Trophoblast cell (in vitro differentiated cells and primary cell): Measurements from ENCODE around the gene DNAH7.

Experiments
- DNase-seq, 2 donors: peaks; one replicate each; pipeline ENCODE4 v3.0.0-alpha.2; 2016
- H2AFZ ChIP-seq: 2 replicates; pipeline ENCODE4 v1.6.1; 2013; ENCODE audit warnings: low read length, moderate library complexity, mild to moderate bottlenecking; ENCODE audit not compliant: insufficient read depth, poor library complexity
- H2AK5ac ChIP-seq: 2 replicates; pipeline ENCODE4 v1.6.1; 2013; ENCODE audit warnings: mild to moderate bottlenecking, low read length
- H2BK120ac ChIP-seq: 2 replicates; pipeline ENCODE4 v1.6.1; 2013; ENCODE audit warnings: low read length, mild to moderate bottlenecking, moderate library complexity; ENCODE audit not compliant: insufficient read depth, poor library complexity
- H2BK12ac ChIP-seq: 2 replicates; pipeline ENCODE4 v1.6.1; 2013; ENCODE audit warnings: mild to moderate bottlenecking, low read length, moderate library complexity
- H2BK5ac ChIP-seq: 2 replicates; pipeline ENCODE4 v1.6.1; 2013; ENCODE audit warnings: low read length, low read depth, moderate library complexity, mild to moderate bottlenecking; ENCODE audit not compliant: poor library complexity
- H3K14ac ChIP-seq: 2 replicates; pipeline ENCODE4 v1.6.1; 2013; ENCODE audit warnings: mild to moderate bottlenecking, low read length
- H3K18ac ChIP-seq: 2 replicates; pipeline ENCODE4 v1.6.1; 2013; ENCODE audit warnings: mild to moderate bottlenecking, low read length
- H3K23ac ChIP-seq: 2 replicates; pipeline ENCODE4 v1.6.1; 2013; ENCODE audit warnings: low read length
- H3K27ac ChIP-seq: 2 replicates; pipeline ENCODE4 v1.5.1; 2013; ENCODE audit warnings: low read depth, mild to moderate bottlenecking, inconsistent platforms, low read length, moderate library complexity
- H3K27me3 ChIP-seq: 2 replicates; pipeline ENCODE4 v1.6.1; 2013; ENCODE audit warnings: inconsistent platforms, mild to moderate bottlenecking, low read length, moderate library complexity; ENCODE audit not compliant: insufficient read depth
- H3K36me3 ChIP-seq, 2 experiments: 1 replicate in 1 of 2; 2 replicates in 1 of 2; pipeline ENCODE4 v1.6.1; 2013; ENCODE audit warnings: low read length in 2 of 2, mild to moderate bottlenecking in 2 of 2, moderate library complexity in 1 of 2; ENCODE audit not compliant: insufficient read depth in 2 of 2, control insufficient read depth in 1 of 2
- H3K4ac ChIP-seq: 2 replicates; pipeline ENCODE4 v1.6.1; 2013; ENCODE audit warnings: low read depth, mild to moderate bottlenecking, low read length, moderate library complexity
- H3K4me1 ChIP-seq, 2 experiments: 1 replicate in 1 of 2; 2 replicates in 1 of 2; pipeline ENCODE4 v1.6.1; 2013; ENCODE audit warnings: low read length in 2 of 2, mild to moderate bottlenecking in 2 of 2, moderate library complexity in 1 of 2; ENCODE audit not compliant: insufficient read depth in 2 of 2, control insufficient read depth in 1 of 2
- H3K4me2 ChIP-seq: 2 replicates; pipeline ENCODE4 v1.6.1; 2013; ENCODE audit warnings: inconsistent platforms, mild to moderate bottlenecking, low read length, moderate library complexity
- H3K4me3 ChIP-seq: 2 replicates; pipeline ENCODE4 v1.5.1; 2013; ENCODE audit warnings: mild to moderate bottlenecking, low read depth, low read length, inconsistent platforms
- H3K79me1 ChIP-seq: one replicate; pipeline ENCODE4 v1.6.1; 2013; ENCODE audit warnings: low read length
- H3K79me2 ChIP-seq: 2 replicates; pipeline ENCODE4 v1.6.1; 2013; ENCODE audit warnings: low read length, mild to moderate bottlenecking; ENCODE audit not compliant: control insufficient read depth, insufficient read depth, poor library complexity
- H3K9ac ChIP-seq: 2 replicates; pipeline ENCODE4 v1.6.1; 2013; ENCODE audit warnings: mild to moderate bottlenecking, low read length
- H3K9me3 ChIP-seq: 2 replicates; pipeline ENCODE4 v1.6.1; 2013; ENCODE audit warnings: low read depth, mild to moderate bottlenecking, control low read depth, inconsistent platforms, low read length; ENCODE audit not compliant: insufficient read depth
- H4K12ac ChIP-seq: 2 replicates; pipeline ENCODE4 v1.6.1; 2013; ENCODE audit warnings: low read depth, mild to moderate bottlenecking, low read length, moderate library complexity
- H4K8ac ChIP-seq: 2 replicates; pipeline ENCODE4 v1.6.1; 2013; ENCODE audit warnings: low read depth, mild to moderate bottlenecking, low read length, moderate library complexity
- H4K91ac ChIP-seq: one replicate; pipeline ENCODE4 v1.6.1; 2013; ENCODE audit warnings: low read depth, mild to moderate bottlenecking, low read length, moderate library complexity
- WGBS: extraction: QIAGEN DNeasy Blood & Tissue Kit; methylation state at CpG from one replicate; pipeline ENCODE4 v1.1.7; 2013; ENCODE audit warnings: missing lambda C conversion rate; ENCODE audit not compliant: insufficient read length, insufficient coverage; ENCODE audit errors: extremely low coverage; 5-methylcytosine and 5-hydroxymethylcytosine counted together

Gene DNAH7

DNA sequence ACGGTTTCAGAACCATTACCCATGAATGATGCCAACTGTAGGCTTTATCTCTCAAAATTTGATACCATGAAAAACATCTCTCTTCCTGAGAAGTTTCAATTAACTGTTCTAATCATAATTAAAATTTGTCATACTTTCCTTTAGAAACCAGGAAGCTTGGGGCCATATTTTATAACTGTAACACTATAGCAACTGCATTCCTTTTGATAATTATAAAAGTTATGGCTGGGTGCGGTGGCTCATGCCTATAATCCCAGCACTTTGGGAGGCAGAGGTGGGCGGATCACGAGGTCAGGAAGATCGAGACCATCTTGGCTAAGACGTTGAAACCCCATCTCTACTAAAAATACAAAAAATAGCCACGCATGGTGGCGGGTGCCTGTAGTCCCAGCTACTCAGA lies 70.6 kb downstream of the DNAH7 start:
- H2AK5ac ChIP-seq: no peak overlapping the region
- no peaks in the 10 kb centered on the region for H3K36me3 ChIP-seq
- no peak overlapping the region for H2BK12ac ChIP-seq
- no CpG with 5 or more reads among the region's 8 CpGs for WGBS
- no peak overlapping the region for H2BK120ac ChIP-seq
- H3K79me1 ChIP-seq: no peaks in the 10 kb centered on the region
- H4K91ac ChIP-seq: no peak overlapping the region
- DNase-seq: no peak
- H3K14ac ChIP-seq: no peak overlapping the region
- no peak overlapping the region for H3K27ac ChIP-seq
- no peaks in the 10 kb centered on the region for H3K4me1 ChIP-seq
- no peak overlapping the region for H3K18ac ChIP-seq
- H2AFZ ChIP-seq: no peak overlapping the region
- no peak overlapping the region for H2BK5ac ChIP-seq
- no peak overlapping the region for H3K4me3 ChIP-seq
- H4K12ac ChIP-seq: no peak overlapping the region
- no peak overlapping the region for H3K4ac ChIP-seq
- H3K9ac ChIP-seq: no peak overlapping the region
- H3K23ac ChIP-seq: no peak overlapping the region
- H4K8ac ChIP-seq: no peak overlapping the region
- H3K79me2 ChIP-seq: no peaks in the 10 kb centered on the region
- no peaks in the 10 kb centered on the region for H3K9me3 ChIP-seq
- no peaks in the 10 kb centered on the region for H3K27me3 ChIP-seq
- no peak overlapping the region for H3K4me2 ChIP-seq

DNA sequence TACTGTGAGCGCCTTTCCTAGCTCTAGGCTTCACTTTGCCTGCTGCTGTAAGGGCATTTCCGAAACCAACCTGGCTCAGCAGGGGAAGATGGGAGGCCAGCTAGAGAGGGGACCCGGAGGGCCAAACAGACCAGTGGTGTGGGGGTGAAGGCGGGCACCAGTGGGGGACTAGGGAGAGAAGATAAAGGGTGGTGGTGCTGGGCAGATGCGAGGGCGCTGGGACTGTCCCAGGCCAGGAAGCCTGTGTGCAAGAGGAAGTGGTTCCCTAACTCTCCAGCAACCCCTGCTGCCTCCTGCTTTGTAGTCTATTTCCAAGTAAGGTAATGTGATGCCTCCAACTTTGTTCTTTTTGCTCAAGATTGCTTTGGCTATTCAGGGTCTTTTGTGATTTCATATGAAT lies 73.1 kb downstream of the DNAH7 start:
- no peak overlapping the region for H3K27ac ChIP-seq
- H3K14ac ChIP-seq: no peak overlapping the region
- H4K8ac ChIP-seq: no peak overlapping the region
- H2AFZ ChIP-seq: no peak overlapping the region
- no peak overlapping the region for H2BK5ac ChIP-seq
- no peak overlapping the region for H3K18ac ChIP-seq
- H3K36me3 ChIP-seq: no peaks in the 10 kb centered on the region
- no peak overlapping the region for H3K23ac ChIP-seq
- no peaks in the 10 kb centered on the region for H3K27me3 ChIP-seq
- no peak overlapping the region for H3K4me3 ChIP-seq
- no peaks in the 10 kb centered on the region for H3K79me1 ChIP-seq
- H3K9me3 ChIP-seq: peaks cover 2% of the 10 kb centered on the region
- H3K4ac ChIP-seq: no peak overlapping the region
- H4K12ac ChIP-seq: no peak overlapping the region
- no peak for DNase-seq
- H3K4me2 ChIP-seq: no peak overlapping the region
- H4K91ac ChIP-seq: no peak overlapping the region
- H2BK120ac ChIP-seq: no peak overlapping the region
- no peak overlapping the region for H3K9ac ChIP-seq
- H3K4me1 ChIP-seq: no peaks in the 10 kb centered on the region
- no peaks in the 10 kb centered on the region for H3K79me2 ChIP-seq
- H2AK5ac ChIP-seq: no peak overlapping the region
- whole genome bisulfite sequencing: no CpG with 5 or more reads among the region's 6 CpGs
- no peak overlapping the region for H2BK12ac ChIP-seq

DNA sequence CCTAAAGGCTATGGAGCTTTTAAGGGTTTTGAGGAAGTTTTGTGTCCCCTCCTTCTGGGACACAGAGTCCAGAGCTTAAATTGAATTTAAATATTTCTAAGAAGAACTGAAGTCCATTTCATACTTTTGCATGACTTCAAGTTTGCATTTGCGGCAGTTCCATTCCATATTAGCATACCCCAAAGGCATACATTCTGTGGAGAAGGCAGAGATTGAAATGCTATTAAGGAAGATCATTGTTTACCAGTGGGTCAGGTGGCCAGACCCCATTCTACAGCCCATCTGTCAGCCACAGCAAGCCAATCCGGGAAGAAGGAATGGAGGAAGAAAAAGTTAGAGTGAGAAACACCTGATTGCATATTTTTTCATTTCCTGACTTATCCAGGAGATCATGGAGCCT lies 75.0 kb downstream of the DNAH7 start:
- Histone ChIP-seq H3K23ac (no peak overlapping the region), H2AFZ (no peak overlapping the region), H3K9me3 (peaks cover 2% of the 10 kb centered on the region), H3K4ac (no peak overlapping the region), H2AK5ac (no peak overlapping the region), H2BK12ac (no peak overlapping the region), H4K8ac (no peak overlapping the region), H4K12ac (no peak overlapping the region), H2BK120ac (no peak overlapping the region), H3K36me3 (no peaks in the 10 kb centered on the region), H3K79me2 (no peaks in the 10 kb centered on the region), H3K27ac (no peak overlapping the region), H3K27me3 (no peaks in the 10 kb centered on the region), H3K9ac (no peak overlapping the region), H3K79me1 (no peaks in the 10 kb centered on the region), H2BK5ac (no peak overlapping the region), H3K18ac (no peak overlapping the region), H3K14ac (no peak overlapping the region), H3K4me1 (no peaks in the 10 kb centered on the region), H3K4me3 (no peak overlapping the region), H4K91ac (no peak overlapping the region), H3K4me2 (no peak overlapping the region)
- DNase-seq: no peak
- WGBS: no CpG with 5 or more reads among the region's 2 CpGs

DNA sequence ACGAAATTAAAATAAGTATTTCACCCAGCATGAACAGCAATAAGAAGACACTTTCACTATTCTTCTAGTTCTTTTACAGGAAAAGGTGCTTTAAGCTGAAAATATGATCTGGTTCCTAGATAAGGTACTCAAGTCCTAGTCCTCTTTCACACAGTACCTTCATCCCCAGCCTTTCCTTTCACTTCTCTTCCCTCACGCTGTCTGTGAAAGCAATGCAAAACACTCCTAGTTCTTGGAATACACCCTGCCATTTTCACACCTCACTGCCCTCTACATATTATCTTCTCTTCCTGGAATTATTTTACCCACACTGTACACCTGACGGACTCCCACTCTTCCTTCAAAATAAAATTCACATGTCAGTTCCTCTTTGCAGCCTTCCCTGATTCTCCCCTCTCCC lies 82.9 kb downstream of the DNAH7 start:
- no peak overlapping the region for H3K18ac ChIP-seq
- DNase-seq: no peak
- H3K9ac ChIP-seq: no peak overlapping the region
- H2AK5ac ChIP-seq: no peak overlapping the region
- H3K9me3 ChIP-seq: no peaks in the 10 kb centered on the region
- H2AFZ ChIP-seq: no peak overlapping the region
- H3K79me2 ChIP-seq: no peaks in the 10 kb centered on the region
- H4K12ac ChIP-seq: no peak overlapping the region
- H3K4ac ChIP-seq: no peak overlapping the region
- H3K27ac ChIP-seq: no peak overlapping the region
- H4K8ac ChIP-seq: no peak overlapping the region
- no peaks in the 10 kb centered on the region for H3K79me1 ChIP-seq
- H3K27me3 ChIP-seq: no peaks in the 10 kb centered on the region
- H2BK120ac ChIP-seq: no peak overlapping the region
- no peak overlapping the region for H2BK12ac ChIP-seq
- H3K36me3 ChIP-seq: no peaks in the 10 kb centered on the region
- H3K4me1 ChIP-seq: no peaks in the 10 kb centered on the region
- H2BK5ac ChIP-seq: no peak overlapping the region
- H3K4me2 ChIP-seq: no peak overlapping the region
- H3K23ac ChIP-seq: no peak overlapping the region
- no CpG with 5 or more reads among the region's 3 CpGs for WGBS
- H4K91ac ChIP-seq: no peak overlapping the region
- H3K4me3 ChIP-seq: no peak overlapping the region
- no peak overlapping the region for H3K14ac ChIP-seq
